Stimulated activated CD4-positive, alpha-beta T cell treated with anti-CD3 and anti-CD28 coated beads, TNF-alpha, amount 100 ng/mL, for 1 hour (primary cell): ENCODE results near the gene RGL1.
A peak's percentile ranks its signal among the peaks of the same experiment; 100 is the strongest.
"Not testable (repeated sequence)": the region's sequence is repeated elsewhere in the genome, so short reads cannot be mapped to it uniquely, and the experiment has no call there.

Experiments
- DNase-seq, 3 donors: peaks; one replicate each; pipeline ENCODE4 v3.0.0-alpha.2; 2020; ENCODE audit warnings: low read depth in 3 of 3, low spot score in 1 of 3

RGL1 gene

GRCh38 chr1:183804916-183805841 lies at the start of gene RGL1:
Gene RGL1, plus strand, starts transcription at chr1:183805120. Its CDS starts 178 bp downstream, at chr1:183805298.
- peak in 1 of 3 donors; percentile 2 for DNase-seq

GRCh38 chr1:183756326-183756725 lies 48.6 kb upstream of the RGL1 start:
- DNase-seq, result no peak

- DNase-seq, result no peak
Observed at GRCh38 chr1:183757061-183757460, 47.9 kb upstream of the RGL1 start.

- DNase-seq, result no peak
Observed at GRCh38 chr1:183758913-183759312, 46.0 kb upstream of the RGL1 start.

GRCh38 chr1:183760661-183761060 lies 44.3 kb upstream of the RGL1 start:
- no peak for DNase-seq

GRCh38 chr1:183761871-183762270 lies 43.0 kb upstream of the RGL1 start:
- DNase-seq, result no peak

- DNase-seq, result not testable (repeated sequence)
Observed at GRCh38 chr1:183762856-183763255, 42.1 kb upstream of the RGL1 start.

GRCh38 chr1:183764981-183765380 lies 39.9 kb upstream of the RGL1 start:
- DNase-seq, result no peak

- no peak for DNase-seq
Observed at GRCh38 chr1:183769956-183770815, 34.7 kb upstream of the RGL1 start.

- DNase-seq, result no peak
Observed at GRCh38 chr1:183770816-183771128, 34.1 kb upstream of the RGL1 start.

- no peak for DNase-seq
Observed at GRCh38 chr1:183773482-183774274, 31.2 kb upstream of the RGL1 start.

GRCh38 chr1:183774938-183775337 lies 30.0 kb upstream of the RGL1 start:
- DNase-seq, result no peak

GRCh38 chr1:183776731-183777130 lies 28.2 kb upstream of the RGL1 start:
- no peak for DNase-seq

GRCh38 chr1:183777328-183777727 lies 27.6 kb upstream of the RGL1 start:
- DNase-seq, result no peak

GRCh38 chr1:183778045-183778444 lies 26.9 kb upstream of the RGL1 start:
- no peak for DNase-seq

GRCh38 chr1:183778568-183779433 lies 26.1 kb upstream of the RGL1 start:
- no peak for DNase-seq

GRCh38 chr1:183780159-183780558 lies 24.8 kb upstream of the RGL1 start:
- no peak for DNase-seq

GRCh38 chr1:183780757-183781156 lies 24.2 kb upstream of the RGL1 start:
- DNase-seq, result no peak

- DNase-seq, result no peak
Observed at GRCh38 chr1:183783342-183783741, 21.6 kb upstream of the RGL1 start.
